ENCODE measurements around the gene PHLPP1.

PHLPP1 gene

DNA sequence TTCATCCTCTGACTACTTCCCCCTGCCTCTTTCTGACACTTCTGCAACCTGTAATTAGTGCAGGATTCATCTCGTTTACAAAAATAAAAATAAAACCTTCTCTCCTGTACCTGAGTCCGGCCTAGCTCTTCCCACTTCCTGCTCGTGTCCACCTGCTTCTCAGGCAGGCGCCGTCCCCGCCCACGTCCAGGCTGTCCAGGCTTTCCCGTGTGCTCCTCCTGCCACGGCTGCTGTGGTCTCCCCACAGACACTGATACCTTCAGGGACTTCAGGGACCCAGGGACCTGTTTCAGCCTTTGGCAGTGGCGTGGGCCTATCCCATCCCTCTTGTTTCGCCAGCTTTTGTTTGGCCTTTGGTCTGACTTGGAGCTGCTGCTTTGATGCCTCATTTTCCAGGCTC is 272.5 kb downstream of the PHLPP1 start:
- no peak for DNase-seq

DNA sequence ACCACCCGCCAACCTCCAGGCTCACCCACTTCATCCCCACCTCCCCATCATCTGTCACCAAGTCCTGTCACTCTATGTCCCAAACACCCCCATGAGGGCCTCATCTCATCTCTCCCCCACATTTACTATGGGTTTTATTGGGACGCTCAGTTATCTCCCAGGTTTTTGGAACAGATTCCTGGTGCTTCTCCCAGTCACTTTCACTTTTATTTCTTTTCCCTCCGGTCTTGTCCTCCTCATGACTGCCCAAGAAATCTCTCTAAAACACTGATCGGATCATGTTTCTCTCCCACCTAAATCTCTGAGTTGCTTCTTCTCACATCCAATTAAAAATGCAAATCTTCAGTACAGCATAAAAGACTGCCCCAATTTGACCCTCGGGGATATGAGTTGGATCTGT is 273.1 kb downstream of the PHLPP1 start:
- no peak for DNase-seq

DNA sequence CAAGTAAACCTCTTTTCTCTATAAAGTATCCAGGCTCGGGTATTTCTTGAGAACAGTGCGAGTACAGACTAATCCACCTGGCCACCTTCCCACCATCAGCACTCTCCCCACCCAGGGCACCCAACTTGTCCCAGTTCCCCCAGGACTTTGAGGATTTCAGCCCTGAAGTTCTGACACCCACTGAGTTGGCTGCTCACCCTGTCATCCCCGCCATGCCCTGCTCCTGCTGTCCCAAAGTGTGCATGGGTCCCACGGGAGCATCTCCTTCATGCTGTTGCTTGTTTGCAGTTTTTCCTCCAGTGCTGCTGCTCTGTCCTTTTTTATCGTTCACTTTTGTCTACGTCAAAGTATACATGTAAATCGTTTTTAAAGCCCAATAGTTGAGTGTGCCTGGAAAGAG is 273.9 kb downstream of the PHLPP1 start:
- DNase-seq: no peak

DNA sequence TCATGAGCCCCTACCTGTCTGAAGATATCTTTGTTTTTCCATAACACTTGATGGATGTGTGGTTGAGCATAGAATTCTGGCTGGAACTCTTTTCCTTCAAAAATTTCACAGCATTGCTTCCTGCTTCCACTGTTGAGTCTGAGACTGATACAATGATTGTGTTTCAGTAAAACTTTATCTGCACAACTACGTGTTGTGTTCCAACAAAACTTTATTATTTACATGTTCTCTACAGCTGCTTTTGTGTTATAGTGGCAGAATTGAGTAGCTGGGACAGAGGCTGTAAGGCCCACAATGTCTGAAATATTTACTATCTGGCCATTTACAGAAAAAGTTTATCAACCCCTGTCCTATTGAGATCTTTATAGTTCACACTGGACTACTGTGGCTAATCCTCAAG is 275.3 kb downstream of the PHLPP1 start:
- DNase-seq: no peak

DNA sequence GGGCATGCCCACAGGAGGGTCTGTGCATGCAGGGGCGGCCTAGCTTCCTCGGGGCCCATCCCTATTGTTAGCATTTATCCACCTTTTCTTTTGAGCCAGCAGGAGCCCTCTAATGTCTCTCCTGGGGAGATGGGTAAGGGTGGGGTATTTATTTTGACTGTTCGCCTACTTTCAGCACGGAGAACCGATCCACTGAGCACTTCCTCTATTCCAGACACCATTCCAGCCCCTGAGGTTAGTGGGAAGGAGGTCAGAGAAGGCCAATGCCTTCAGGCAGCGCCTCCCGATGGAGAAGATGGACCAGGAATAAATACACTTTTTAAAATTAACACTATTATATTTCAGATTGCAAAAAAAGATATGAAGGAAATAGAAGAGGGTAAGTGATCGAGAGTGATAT is 276.0 kb downstream of the PHLPP1 start:
- DNase-seq: no peak

DNA sequence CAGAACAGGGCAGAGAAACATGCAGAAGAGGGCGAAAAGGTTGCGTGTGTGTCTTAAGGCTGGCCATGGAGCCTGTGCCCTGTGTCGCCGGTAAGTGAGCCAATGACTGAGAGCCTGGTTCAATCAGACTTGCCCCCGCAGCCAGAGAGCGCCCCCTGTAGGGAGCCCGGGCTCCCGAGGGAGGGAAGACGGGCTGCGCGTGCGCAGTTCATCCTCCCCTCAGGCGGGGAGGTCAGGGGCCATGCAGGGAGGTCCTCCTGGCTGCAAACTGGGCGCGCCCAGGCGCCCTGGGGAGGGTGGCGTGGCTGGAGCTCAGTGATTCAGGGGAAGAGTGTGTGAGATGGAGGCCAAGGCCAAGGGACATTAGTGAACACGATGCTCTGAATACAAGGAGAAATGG is 276.6 kb downstream of the PHLPP1 start:
- no peak for DNase-seq

DNA sequence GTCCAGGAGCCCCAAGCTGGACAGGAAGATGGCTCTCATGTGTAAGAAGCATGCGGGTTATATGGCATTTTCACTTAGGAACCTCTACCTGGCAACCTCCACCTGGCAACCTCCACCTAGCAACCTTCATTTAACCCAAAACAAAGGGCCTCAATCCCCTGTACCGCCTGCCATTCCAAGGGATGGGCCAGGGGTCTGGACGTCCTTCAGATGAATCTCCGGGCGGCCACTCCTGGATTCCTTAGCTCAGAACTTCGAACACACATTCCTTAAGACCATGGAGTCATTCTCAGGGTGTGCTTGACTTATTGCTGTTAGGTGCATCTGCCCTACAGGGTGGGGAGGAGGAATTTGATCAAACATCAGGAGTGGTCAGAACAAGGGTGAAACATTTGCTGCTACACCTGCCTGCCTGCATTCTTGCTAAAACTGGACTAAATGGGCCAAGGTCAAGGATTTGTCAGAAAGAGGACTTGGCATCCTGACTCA is 277.6 kb downstream of the PHLPP1 start:
- DNase-seq: no peak

DNA sequence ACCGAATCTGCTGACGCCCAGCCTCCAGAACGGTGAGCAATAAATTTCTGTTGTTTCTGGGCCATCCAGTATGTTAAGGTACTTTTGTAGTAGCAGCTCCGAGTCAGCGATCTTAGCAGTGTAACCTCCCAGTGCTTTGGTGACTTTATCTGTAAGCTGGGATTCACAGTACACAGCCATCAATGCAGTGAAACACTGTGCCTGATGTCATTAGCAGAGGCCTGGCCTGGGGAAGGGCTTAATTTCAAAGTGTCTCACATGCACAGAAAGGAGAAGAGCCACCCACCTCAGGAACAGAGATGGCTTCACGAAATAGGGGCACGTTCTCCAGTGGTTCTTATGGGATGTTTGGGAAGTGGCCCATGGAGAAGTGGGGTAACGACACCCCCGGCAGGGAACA is 281.2 kb downstream of the PHLPP1 start:
- no peak for DNase-seq

DNA sequence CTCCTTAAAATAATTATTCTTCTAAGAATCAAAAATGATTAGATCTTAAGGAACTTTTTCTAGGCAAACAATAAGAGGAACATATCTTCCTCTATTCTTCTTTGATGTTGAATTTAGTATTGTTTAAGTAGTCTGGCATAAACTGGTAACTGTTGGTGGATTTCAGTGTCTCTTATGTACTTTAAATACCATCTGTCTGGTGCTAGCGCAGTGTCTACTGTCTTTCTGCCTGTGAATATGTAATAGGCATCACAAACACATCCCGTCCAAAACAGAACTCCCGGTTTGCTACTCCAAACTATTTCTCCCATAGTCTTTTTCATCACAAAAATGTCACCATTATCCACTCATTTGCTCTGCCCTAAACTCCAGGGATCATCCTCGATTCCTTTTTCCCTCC is 281.7 kb downstream of the PHLPP1 start:
- DNase-seq: no peak

DNA sequence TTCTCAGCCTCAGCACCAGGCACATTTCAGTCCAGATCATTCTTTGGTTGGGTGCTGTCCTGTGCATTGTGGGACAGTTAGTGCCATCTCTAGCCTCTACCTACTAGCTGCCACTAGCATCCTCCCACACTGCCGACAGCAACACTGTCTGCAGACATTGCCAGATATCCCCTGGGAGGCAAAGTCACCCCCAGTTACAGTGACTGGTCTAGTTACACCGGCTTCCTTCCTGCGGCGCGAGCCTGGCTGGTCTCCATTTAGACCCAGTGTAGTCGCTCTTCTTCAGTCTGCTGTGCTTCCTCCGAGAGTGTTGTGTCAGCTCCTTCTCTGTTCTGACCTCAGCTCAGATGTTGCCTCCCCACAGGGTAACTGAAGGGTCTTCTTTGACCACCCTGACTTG is 283.1 kb downstream of the PHLPP1 start:
- no peak for DNase-seq

DNA sequence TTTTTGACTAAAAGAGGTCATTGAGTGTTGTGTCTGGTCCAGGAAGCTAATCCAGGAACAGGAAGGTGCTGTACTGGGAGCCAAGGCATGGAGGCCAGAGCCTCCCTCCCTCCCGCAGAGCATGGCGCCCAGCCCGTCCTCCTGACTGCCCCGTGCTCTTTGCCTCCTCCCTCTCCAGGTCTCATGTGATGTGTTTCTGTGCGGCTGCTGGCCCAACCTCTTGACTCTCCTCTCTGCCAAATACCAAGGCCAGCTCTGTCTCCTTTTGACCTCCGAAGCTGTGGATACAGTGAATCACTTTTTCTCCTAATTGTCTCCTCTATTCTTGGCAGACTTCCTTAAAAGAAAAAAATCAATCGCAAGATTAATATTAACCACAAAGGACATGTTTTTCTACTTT is 284.1 kb downstream of the PHLPP1 start:
- no peak for DNase-seq

DNA sequence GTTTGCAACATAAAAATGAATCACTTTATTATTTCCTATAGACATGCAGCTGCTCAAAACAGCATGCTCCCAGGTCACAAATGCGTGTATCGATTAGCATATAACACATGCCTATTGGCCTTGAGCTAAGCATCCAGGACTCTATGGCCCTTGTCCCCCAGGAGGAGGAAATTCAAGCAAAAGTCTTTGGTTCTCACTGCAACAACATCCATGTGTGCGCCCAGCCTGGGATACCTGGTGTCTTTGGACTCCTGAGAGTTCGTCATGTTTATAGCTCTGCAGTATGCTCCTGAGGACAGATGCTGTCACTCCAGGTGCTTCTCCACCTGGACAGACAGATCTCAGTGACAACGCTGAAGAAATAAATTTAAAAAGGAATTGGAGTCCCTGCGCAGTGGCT is 284.6 kb downstream of the PHLPP1 start:
- no peak for DNase-seq

DNA sequence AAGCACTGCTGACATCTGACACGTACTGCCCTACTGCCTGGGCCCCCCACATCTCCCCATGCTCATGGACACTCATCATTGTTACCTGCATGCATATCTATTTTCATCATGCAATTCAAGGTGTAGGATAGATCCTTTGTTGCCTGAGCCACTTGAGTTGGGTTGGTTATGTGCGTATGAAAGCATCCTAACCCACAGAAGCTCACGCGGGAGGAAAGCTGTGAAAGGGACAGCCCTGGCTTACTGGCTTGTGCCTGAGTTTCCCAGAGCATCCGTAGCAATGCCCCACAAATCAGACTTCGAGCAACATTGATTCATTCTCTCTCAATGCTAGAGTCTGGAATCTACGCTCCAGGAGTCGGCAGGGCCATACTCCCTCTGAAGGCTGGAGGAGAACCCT is 285.5 kb downstream of the PHLPP1 start:
- no peak for DNase-seq

DNA sequence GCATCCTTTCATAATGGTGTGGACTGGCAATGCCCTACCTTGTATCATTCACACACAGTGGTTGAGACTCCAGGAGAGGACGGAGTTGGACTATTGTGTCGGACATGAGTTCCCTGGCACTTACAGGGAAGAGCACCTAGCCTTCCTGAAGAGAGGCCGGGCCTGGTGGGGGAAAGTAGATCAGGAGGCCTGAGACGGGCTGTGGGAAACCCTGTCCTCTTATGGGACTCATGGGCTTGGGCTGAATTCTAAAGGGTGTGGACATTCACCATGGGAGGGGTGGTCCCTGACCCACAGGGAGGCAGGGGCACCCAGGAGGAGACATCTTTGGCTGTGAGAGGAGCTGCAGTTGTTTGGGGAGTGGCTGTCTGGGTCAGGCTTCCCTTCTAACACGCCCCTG is 286.5 kb downstream of the PHLPP1 start:
- no peak for DNase-seq

DNA sequence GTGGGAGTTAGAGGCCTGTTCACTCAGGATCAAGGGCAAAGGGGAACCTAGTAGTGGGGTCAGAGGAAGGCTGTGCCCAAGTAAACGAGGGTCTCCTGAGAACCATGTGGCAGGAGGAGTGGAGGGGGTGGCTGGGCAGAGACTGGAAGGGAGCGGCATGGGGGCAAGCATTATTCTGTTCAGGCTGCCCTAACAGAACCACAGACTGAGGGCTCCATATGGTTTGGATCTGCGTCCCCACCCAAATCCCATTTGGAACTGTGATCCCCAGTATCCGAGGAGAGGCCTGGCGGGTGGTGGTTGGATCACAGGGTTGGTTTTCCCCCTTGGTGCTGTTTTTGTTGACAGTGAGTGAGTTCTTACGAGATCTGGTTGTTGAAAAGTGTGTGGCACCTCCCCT is 287.0 kb downstream of the PHLPP1 start:
- DNase-seq: no peak

DNA sequence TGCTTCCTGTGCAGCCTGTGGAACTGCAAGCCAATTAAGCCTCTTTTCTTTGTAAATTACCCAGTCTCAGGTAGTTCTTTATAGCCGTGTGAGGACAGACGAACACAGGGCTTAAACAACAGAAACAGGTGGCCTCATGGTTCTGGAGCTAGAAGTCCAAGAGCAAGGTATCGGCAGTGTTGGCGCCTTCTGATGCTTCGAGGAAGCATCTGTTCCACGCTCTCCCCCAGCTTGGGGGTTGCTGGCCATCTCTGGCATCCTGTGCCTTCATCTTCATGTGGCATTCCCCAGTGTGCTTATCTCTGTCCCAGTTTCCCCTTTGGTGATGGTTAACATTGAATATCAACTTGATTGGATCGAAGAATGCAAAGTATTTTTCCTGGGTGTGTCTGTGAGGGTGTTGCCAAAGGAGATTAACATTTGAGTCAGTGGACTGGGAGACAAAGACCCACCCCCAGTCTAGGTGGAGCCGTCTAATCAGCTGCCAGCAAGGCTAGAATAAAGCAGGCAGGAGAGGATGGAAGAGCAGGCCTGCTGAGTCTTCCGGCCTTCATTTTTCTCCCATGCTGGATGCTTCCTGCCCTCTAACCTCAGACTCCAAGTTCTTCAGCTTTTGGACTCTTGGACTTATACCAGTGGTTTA is 287.6 kb downstream of the PHLPP1 start:
- DNase-seq: no peak

DNA sequence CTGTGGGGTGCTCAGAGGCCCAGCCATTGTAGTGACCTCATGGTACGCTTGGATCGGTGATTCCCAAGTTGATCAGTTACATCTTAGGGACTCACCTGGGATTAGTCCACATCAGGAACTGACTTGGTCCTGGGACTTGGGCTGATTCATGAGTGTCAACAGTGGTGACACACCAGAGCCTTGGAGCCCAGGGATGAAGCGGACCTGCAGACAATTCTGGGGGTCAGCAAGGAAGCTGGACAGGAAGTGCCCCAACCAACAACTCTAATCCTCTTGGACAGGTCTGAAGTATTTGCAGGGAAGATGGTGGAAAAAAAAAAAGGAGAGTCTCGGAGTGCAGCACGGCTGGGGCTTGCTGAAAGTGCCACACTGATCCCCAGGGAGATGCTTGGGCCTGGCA is 288.6 kb downstream of the PHLPP1 start:
- no peak for DNase-seq

DNA sequence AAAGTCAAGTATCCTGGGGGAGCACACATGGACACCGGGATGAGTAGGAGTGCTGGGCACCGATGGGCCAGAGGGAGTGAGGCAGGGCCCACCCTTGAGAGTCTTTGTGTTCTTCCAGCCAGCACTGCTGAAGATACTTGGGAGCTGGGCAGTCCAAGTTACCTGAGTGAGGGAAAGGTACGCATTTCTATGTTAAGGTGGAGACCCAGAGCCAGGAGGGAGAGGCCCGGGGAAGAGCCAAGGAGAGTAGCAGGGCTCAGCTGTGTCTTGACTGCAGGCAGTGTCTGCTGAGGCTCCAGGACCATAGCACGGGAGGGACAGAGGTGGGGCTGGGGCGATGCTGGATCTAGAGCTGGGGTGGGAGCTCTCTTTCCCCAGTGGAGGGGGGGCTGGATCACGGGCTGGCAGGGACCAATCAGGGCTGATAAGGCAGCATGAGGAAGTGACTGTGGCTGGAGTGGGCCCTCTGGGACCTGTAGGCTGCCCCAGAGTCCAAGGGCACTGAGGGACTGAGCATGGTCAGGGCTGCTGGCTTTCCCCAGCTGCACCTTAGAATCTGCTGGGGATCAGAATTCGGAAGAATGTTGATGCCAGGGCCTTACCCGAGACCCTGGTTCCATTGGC is 289.2 kb downstream of the PHLPP1 start:
- DNase-seq: no peak

DNA sequence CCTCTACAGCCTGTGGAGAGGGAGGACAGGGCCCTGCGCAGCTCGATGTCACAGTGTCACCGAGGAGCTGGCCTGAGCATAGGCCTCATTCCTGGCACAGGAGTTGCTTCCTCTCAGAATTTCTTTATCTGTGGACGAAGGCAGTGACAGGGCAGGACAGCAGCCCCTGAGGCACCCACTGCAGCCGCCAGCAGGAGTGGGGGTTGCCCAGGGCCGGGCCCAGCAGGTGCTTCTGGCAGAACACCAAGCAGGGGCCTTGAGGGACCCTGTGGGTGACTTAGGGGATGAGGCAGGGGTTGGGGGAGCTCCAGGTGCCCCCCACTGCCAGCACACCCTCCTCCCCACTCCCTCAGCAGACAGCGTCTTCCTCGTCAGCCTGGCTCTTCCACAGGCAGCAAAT is 290.0 kb downstream of the PHLPP1 start:
- DNase-seq: no peak

DNA sequence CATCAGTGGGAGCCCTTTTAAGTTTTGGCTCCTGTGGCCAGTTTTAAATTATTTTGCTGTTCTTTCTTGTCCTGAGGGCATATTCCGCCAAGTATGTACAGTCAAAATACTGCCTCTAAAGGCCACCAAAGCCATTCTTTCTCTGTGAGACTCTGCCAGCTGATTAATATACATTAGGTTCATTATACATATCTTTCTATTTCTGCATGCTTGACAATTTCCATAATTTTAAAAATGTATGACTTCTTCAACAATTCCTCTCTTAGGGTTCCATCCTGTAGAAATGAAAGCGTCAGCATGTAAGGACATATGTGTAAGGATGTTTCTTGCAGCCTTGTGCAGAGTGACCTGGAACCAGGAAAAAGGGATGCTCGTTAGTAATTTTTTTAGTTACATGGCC is 291.9 kb downstream of the PHLPP1 start:
- DNase-seq: no peak

DNA sequence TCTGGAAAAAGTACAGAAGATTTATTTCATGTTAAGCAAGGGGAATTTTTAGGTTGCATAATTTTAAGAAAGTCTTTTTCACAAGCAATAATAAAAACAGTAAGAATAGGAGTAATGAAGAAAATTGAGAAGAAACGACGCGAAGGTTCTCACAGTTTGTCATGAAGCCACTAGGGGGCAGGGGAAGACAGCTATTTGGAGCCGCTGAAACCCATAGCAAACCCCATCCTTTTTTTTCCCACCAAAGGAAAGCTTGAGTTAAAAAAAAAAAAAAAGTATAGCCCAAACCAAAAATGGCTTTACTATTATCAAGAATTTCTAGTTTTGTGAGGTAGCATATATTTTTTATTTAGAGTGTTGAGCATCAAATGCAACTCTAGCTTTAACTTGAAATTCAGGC is 300.9 kb downstream of the PHLPP1 start:
- peak in 3 of 4 experiments; percentile 8 to 15 (median 11) for DNase-seq

DNA sequence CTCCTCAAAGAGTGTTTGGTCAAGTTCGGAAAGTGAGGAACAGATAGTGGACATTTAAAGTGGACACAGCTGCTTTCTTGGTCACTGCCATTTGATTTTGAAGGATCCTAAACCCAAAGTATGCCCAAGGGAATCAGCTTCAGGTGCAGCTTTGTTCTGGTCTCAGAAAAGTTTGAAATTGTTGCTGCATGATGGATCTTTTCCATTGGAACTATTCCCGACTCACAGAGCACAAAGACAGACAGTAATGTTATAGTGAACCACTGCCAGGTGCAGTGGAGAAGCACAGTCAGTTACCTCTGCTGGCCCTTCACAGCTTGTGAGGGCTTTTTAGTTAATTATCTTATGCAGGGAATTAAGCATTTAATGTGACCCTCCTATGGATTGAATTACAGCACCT is 301.7 kb downstream of the PHLPP1 start:
- DNase-seq: no peak

DNA sequence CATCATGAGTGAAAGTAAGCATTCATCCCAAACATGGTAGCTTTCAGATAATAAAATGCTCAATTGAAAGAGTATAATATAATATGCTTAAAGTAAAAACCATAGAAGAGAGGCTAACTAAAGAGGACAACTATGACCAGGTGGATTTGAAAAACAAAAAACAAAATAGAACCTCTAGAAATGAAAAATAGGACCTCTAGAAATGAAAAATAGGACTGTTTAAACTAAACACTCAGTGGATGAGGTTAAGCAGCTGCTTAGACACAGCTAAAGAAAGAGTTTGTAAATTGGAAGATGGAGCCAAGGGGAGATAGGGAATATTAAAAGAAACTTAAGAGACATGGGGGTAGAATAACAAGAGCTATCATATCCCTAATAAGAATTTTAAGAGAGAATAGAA is 302.6 kb downstream of the PHLPP1 start:
- DNase-seq: no peak

DNA sequence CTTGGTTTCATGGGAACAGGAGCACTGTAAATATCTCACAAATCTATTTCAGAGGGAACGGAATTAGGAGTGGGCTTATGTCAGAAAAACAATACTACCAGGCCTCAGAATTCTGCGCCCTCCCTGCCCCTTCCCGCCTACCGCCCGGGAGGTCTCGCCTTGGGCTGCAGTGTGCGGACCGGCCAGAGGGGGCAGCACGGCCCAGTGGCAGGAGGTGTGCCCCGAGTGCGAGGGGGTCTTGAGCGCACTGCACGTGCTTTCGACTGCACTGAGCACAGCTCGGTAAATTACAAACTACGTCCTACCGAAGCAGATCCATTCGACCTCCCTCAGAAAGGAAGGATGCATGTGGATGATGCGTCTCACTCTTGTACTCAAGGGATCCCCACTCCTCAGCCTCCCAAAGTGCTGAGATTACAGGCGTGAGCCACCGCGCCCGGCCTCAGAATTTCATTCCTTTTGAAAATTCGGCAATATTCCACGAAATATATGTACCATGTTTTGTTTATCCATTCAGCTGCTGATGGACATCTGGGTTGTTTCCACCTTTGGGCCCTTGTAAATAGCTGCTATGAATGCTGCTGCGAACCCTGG is 307.2 kb downstream of the PHLPP1 start:
- no peak for DNase-seq

Measured in activated CD4-positive, CD25-positive, alpha-beta regulatory T cell (primary cell).